Esophagus muscularis mucosa (tissue), 4 donors: Measurements from ENCODE around the gene TUBB2B. TPM values are rescaled to one million over a fixed set of nuclear protein-coding genes. Genes with fewer than 3 reads are reported as not detected.

Experiments
- DNase-seq: peaks from one replicate; pipeline ENCODE4 v3.0.0-alpha.2; 2017; ENCODE audit errors: extremely low spot score
- H3K27ac ChIP-seq, 4 donors: fragments of 200-600 bp; sonication (generic); replicated peaks in 1 of 4; 1 replicate in 3 of 4; 2 replicates in 1 of 4; pipeline ENCODE4 v1.5.1; 2016 to 2019; ENCODE audit warnings: mild to moderate bottlenecking in 1 of 4
- H3K27me3 ChIP-seq, 4 donors: fragments of 200-600 bp; sonication (generic); one replicate each; pipeline versions ENCODE4 v1.5.1 to v1.6.0; 2016 to 2019
- H3K36me3 ChIP-seq, 4 donors: fragments of 200-600 bp; sonication (generic); one replicate each; pipeline ENCODE4 v1.5.1; 2016 to 2019
- H3K4me1 ChIP-seq, 4 donors: fragments of 200-600 bp; sonication (generic); one replicate each; pipeline ENCODE4 v1.5.1; 2016 to 2019
- H3K4me3 ChIP-seq, 4 donors: fragments of 200-600 bp; sonication (generic); 1 replicate in 2 of 4; 2 replicates in 2 of 4; pipeline ENCODE4 v1.5.1; 2016 to 2019; ENCODE audit warnings: mild to moderate bottlenecking in 4 of 4, moderate library complexity in 1 of 4
- H3K9me3 ChIP-seq, 4 donors: fragments of 200-600 bp; sonication (generic); 1 replicate in 3 of 4; 2 replicates in 1 of 4; pipeline ENCODE4 v1.5.1; 2016 to 2019
- CTCF ChIP-seq, 3 experiments: fragments of 200-600 bp in 2 of 3; fragments of 450-650 bp in 1 of 3; sonication (generic) in 2 of 3; IDR thresholded peaks; one replicate each; pipeline ENCODE4 v1.5.1; 2017 to 2019; ENCODE audit warnings: antibody characterized with exemption in 3 of 3, mild to moderate bottlenecking in 2 of 3, moderate library complexity in 1 of 3
- EP300 ChIP-seq: sonication (generic); formaldehyde crosslinking; IDR thresholded peaks from one replicate; pipeline ENCODE4 v1.6.1; 2017; ENCODE audit warnings: antibody characterized with exemption
- POLR2A ChIP-seq: fragments of 450-650 bp; IDR thresholded peaks from one replicate; pipeline ENCODE4 v1.6.1; 2017; ENCODE audit warnings: antibody characterized with exemption, moderate library complexity, mild to moderate bottlenecking, low read depth
- POLR2AphosphoS5 ChIP-seq, 2 donors: sonication (generic); formaldehyde crosslinking; IDR thresholded peaks; one replicate each; pipeline ENCODE4 v1.6.1; 2017; ENCODE audit warnings: antibody characterized with exemption in 2 of 2
- WGBS: methylation state at CpG from one replicate; pipeline ENCODE4 v1.1.5; 2018; 5-methylcytosine and 5-hydroxymethylcytosine counted together
- intact Hi-C: fragments of 100-400 bp; cut with DNase I; formaldehyde crosslinking; loops from one replicate; pipeline ENCODE4 v1.15.1; 2023
- total RNA-seq, 4 donors: library from RNA; depleted of rRNA; stranded (reverse); fragments of >200 nt; gene quantifications; one replicate each; pipeline versions ENCODE4 v1.1.0 to v1.2.1, GENCODE V29; 2016

Gene TUBB2B
- total RNA-seq, 4 donors from 2014 or later, result 12.0 to 35.8 (median 20.9) TPM

DNA sequence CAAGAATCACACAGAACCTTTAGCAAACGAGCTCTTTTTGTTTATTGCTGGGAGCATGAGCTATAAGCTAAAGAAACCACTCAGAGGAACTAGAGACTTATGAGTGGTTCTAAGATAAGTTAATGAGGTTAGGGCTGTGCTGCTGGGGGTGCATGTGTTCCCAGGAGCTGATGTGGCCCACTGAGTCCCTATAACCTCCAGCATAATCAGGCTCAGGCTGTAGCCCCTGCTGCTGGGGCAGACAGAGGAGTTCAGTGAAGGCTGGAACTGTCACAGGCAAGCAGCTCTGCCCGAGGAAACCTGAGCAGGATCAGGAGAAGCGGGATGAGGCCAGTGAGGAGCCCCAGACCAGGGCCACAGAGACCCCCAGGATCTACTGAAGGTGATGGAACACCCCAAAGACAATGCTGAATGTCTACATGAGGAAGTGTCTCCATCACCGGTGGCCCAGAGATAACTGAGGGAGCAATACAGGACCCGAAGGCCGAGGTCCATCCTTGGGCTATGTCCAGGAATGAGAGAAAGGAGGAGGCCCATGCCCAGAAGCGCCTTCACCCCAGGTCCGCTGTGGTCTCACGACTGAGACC lies 17.3 kb downstream of the TUBB2B start:
- H3K9me3 ChIP-seq, result no peaks in the 10 kb centered on the region
- TF ChIP-seq EP300, result no peak
- no peak for TF ChIP-seq CTCF (IDR thresholded peaks at IDR 0.05)
- no peak for TF ChIP-seq POLR2AphosphoS5 (IDR thresholded peaks at IDR 0.05)
- TF ChIP-seq POLR2A, result no peak
- no peaks in the 10 kb centered on the region for H3K36me3 ChIP-seq
- H3K4me3 ChIP-seq, result no peak overlapping the region
- no peaks in the 10 kb centered on the region for H3K27me3 ChIP-seq
- WGBS, result 89% methylated on average over 9 of the region's 9 CpGs
- peak overlapping the region in 2 of 4 donors; percentile 24 to 77 for H3K27ac ChIP-seq
- peaks cover 0 to 40% (median 34%) of the 10 kb centered on the region in 4 donors for H3K4me1 ChIP-seq
- intact Hi-C loops, result no loop called here
- no peak for DNase-seq

GRCh38 chr6:3209114-3210023 lies 18.1 kb downstream of the TUBB2B start:
- Histone ChIP-seq H3K27ac (peak overlapping the region in 3 of 4 donors; percentile 18 to 77 (median 44)), H3K4me3 (no peak overlapping the region), H3K27me3 (no peaks in the 10 kb centered on the region), H3K36me3 (no peaks in the 10 kb centered on the region), H3K9me3 (no peaks in the 10 kb centered on the region), H3K4me1 (peaks cover 0 to 40% (median 34%) of the 10 kb centered on the region in 4 donors)
- 62% methylated on average over 17 of the region's 17 CpGs for WGBS
- intact Hi-C loops, result no loop called here
- TF ChIP-seq CTCF (IDR thresholded peaks at IDR 0.05) (peak in 1 of 3 experiments; percentile 4), EP300 (no peak), POLR2A (no peak)
- DNase-seq, result no peak

DNA sequence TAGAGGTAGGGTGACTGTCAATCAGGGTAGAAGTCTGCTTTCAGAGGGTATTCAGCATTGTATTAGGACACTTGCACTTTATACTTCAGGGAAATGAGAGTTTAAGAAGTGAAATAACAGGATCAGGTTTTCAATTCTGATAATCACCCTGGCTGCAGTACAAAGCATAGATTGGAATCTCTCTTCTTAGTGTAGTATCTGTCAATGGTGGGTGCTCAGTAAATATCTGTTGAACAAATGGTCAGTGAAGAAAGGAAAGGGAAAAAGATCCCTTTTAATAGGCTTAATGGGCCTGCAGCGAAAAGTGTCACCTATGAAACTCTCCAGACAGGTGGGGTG lies 18.7 kb downstream of the TUBB2B start:
- intact Hi-C loops, result no loop called here

DNA sequence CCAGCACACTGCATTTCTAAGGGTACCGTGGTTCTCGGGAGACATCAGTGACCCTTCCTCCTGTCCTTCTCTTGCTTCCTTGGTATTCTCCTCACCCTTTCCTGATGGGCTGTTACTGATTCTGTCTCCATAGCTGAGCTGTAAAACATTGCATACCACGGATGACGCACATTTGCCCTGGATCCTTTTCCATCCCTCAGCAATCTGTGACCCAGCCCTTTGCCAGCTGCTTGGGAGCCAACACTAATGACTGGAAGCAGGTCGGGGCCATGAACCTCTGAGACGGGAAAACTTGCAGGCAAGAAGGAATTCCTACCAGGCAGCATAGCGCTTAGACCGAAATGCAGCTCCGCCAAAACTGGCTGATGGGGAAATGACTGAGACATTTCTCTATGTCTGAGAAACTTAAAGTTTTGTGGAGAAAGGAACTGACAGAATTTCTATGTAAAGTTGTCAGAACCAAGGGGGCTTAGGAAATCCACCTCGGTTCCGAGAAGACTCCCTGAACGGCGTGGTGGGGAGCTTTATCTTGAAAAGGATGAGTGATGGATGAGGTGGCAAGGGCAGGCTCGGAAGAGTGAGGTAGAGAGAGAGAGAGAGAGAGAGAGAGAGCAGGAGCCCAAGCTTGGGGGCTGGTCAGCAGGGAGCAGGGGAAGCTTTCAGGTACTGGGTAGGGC lies 19.2 kb downstream of the TUBB2B start:
- H3K4me1 ChIP-seq, result peaks cover 0 to 40% (median 34%) of the 10 kb centered on the region in 4 donors
- no peak for DNase-seq
- no peaks in the 10 kb centered on the region for H3K36me3 ChIP-seq
- peak; percentile 21 to 26 for TF ChIP-seq POLR2AphosphoS5 (IDR thresholded peaks at IDR 0.05)
- no peak for TF ChIP-seq EP300
- intact Hi-C loops, result no loop called here
- H3K27ac ChIP-seq, result peak overlapping the region; percentile 18 to 77 (median 36)
- no peaks in the 10 kb centered on the region for H3K9me3 ChIP-seq
- WGBS, result 68% methylated on average over 14 of the region's 14 CpGs
- no peak overlapping the region for H3K4me3 ChIP-seq
- no peaks in the 10 kb centered on the region for H3K27me3 ChIP-seq

More for the DNA sequence above, 18.7 kb downstream of the TUBB2B start:
- Histone ChIP-seq H3K27me3 (no peaks in the 10 kb centered on the region), H3K4me3 (no peak overlapping the region), H3K4me1 (peaks cover 0 to 40% (median 34%) of the 10 kb centered on the region in 4 donors), H3K9me3 (no peaks in the 10 kb centered on the region), H3K27ac (peak overlapping the region in 3 of 4 donors; percentile 18 to 77 (median 44)), H3K36me3 (no peaks in the 10 kb centered on the region)
- DNase-seq, result no peak
- no peak for TF ChIP-seq POLR2AphosphoS5 (IDR thresholded peaks at IDR 0.05)
- no peak for TF ChIP-seq EP300
- no peak for TF ChIP-seq POLR2A
- no peak for TF ChIP-seq CTCF (IDR thresholded peaks at IDR 0.05)
- 75% methylated on average over 1 of the region's 1 CpG for WGBS
